H1 (cell line): ENCODE results near the gene OR8G5.
"Not testable (repeated sequence)": the region's sequence is repeated elsewhere in the genome, so short reads cannot be mapped to it uniquely, and the experiment has no call there.

Source experiments
- CTCF ChIP-seq, 3 experiments: IDR thresholded peaks; 1 replicate in 2 of 3; 2 replicates in 1 of 3; pipeline versions ENCODE4 v1.5.1 to v1.6.1; 2011; ENCODE audit warnings: low read length in 3 of 3, mild to moderate bottlenecking in 3 of 3, inconsistent platforms in 2 of 3, low read depth in 1 of 3, moderate library complexity in 1 of 3; ENCODE audit not compliant: insufficient read depth in 1 of 3; ENCODE audit errors: control extremely low read depth in 1 of 3
- EZH2 ChIP-seq: fragments of 200-600 bp; sonication (generic); IDR thresholded peaks from 2 replicates; pipeline ENCODE4 v1.7.1; 2012; ENCODE audit warnings: low read depth, mild to moderate bottlenecking, moderate library complexity, low read length, inconsistent platforms; ENCODE audit not compliant: severe bottlenecking
- POLR2AphosphoS5 ChIP-seq: IDR thresholded peaks from 2 replicates; pipeline ENCODE4 v1.6.1; 2011; ENCODE audit warnings: low read depth, low read length
- SIN3A ChIP-seq, 2 experiments: IDR thresholded peaks in 1 of 2; conservative IDR thresholded peaks in 1 of 2; 2 replicates each; pipeline ENCODE4 v1.6.1; 2011 to 2012; ENCODE audit warnings: low read length in 2 of 2, improper control_type of control experiment in 1 of 2, low read depth in 1 of 2, mild to moderate bottlenecking in 1 of 2
- SP1 ChIP-seq: IDR thresholded peaks from 2 replicates; pipeline ENCODE4 v1.6.1; 2011; ENCODE audit warnings: low read depth, low read length
- SP2 ChIP-seq: IDR thresholded peaks from 2 replicates; pipeline ENCODE4 v1.6.1; 2012; ENCODE audit warnings: mild to moderate bottlenecking, low read length, inconsistent platforms

DNA sequence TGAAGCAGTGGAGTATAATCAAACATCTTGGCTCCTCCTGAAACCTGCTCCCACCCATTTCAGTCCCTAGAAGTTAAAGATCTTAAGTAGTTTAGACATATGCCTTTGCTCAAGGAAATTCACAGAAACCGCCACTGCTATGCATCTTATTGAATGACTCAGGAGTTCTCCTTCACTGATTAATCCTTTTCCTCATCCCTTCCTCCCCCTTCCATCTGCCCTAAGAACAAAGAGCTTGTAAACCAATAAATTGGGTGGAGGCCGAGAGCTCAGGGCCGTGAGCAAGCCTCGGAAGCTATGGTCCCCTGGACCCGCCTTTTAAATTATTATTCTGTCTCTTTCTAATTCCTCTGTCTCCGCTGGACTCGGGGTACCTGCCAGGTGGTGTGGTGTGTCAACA lies 14.7 kb downstream of the OR8G5 start:
- TF ChIP-seq POLR2AphosphoS5; SP2; CTCF (IDR thresholded peaks at IDR 0.05; ENCODE audit: control extremely low read depth in 1 of 3, insufficient read depth in 1 of 3, low read depth in 1 of 3, low read length in 3 of 3); SIN3A (conservative IDR thresholded peaks at IDR 0.05 in 1 of 2, IDR thresholded peaks at IDR 0.05 in 1 of 2; ENCODE audit: low read depth in 1 of 2, low read length in 2 of 2); SP1; EZH2: not testable (repeated sequence)
